OCI-LY1 (cell line): ENCODE measurements around the gene CHRND.

ENCODE experiments used
- H2AFZ ChIP-seq: fragments of 200-600 bp; sonication (generic), shearing (Covaris generic); 2 replicates; pipeline ENCODE4 v1.6.0; 2014; ENCODE audit warnings: antibody characterized with exemption, mild to moderate bottlenecking, low read length
- H3F3A ChIP-seq: fragments of 200-600 bp; sonication (generic), shearing (Covaris generic); 2 replicates; pipeline ENCODE4 v1.6.0; 2014; ENCODE audit warnings: mild to moderate bottlenecking, antibody characterized with exemption, low read length, moderate library complexity; ENCODE audit not compliant: insufficient read depth
- H3K27ac ChIP-seq: fragments of 200-600 bp; sonication (generic); 2 replicates; pipeline ENCODE4 v1.5.1; 2014; ENCODE audit warnings: low read length, mixed run types, mild to moderate bottlenecking, low read depth; ENCODE audit not compliant: poor library complexity, severe bottlenecking
- H3K27me3 ChIP-seq: fragments of 200-600 bp; sonication (generic); 2 replicates; pipeline ENCODE4 v1.6.0; 2014; ENCODE audit warnings: antibody characterized with exemption, mild to moderate bottlenecking, low read length, moderate library complexity; ENCODE audit not compliant: insufficient read depth
- H3K36me3 ChIP-seq: fragments of 200-600 bp; sonication (generic); 2 replicates; pipeline ENCODE4 v1.6.1; 2014; ENCODE audit warnings: mild to moderate bottlenecking, antibody characterized with exemption, low read length, moderate library complexity, mixed read lengths; ENCODE audit not compliant: insufficient read depth
- H3K4me1 ChIP-seq: fragments of 200-600 bp; sonication (generic); 2 replicates; pipeline ENCODE4 v1.5.1; 2014; ENCODE audit warnings: mild to moderate bottlenecking, low read length, moderate library complexity; ENCODE audit not compliant: insufficient read depth, severe bottlenecking
- H3K4me2 ChIP-seq: fragments of 200-600 bp; sonication (generic), shearing (Covaris generic); 2 replicates; pipeline ENCODE4 v1.6.1; 2014; ENCODE audit warnings: low read length
- H3K4me3 ChIP-seq: fragments of 200-600 bp; sonication (generic); 2 replicates; pipeline ENCODE4 v1.5.1; 2014; ENCODE audit warnings: low read length, low read depth, mild to moderate bottlenecking, mixed read lengths; ENCODE audit not compliant: poor library complexity, severe bottlenecking
- H3K79me2 ChIP-seq: fragments of 200-600 bp; shearing (Covaris generic); 2 replicates; pipeline ENCODE4 v1.6.1; 2016; ENCODE audit warnings: mixed run types, low read length, mixed read lengths; ENCODE audit not compliant: insufficient read depth
- H3K9ac ChIP-seq: fragments of 200-600 bp; sonication (generic), shearing (Covaris generic); 2 replicates; pipeline ENCODE4 v1.6.1; 2014; ENCODE audit warnings: mild to moderate bottlenecking, low read length, mixed read lengths
- H3K9me2 ChIP-seq: fragments of 200-600 bp; sonication (generic), shearing (Covaris generic); 2 replicates; pipeline ENCODE4 v1.6.1; 2014; ENCODE audit warnings: low read depth, mild to moderate bottlenecking, low read length, mixed read lengths
- H3K9me3 ChIP-seq: fragments of 200-600 bp; shearing (Covaris generic); 2 replicates; pipeline ENCODE4 v1.6.1; 2014; ENCODE audit warnings: low read length, mixed read lengths
- H4K20me1 ChIP-seq: fragments of 200-600 bp; sonication (generic), shearing (Covaris generic); 2 replicates; pipeline ENCODE4 v1.6.0; 2016; ENCODE audit warnings: mild to moderate bottlenecking, low read length; ENCODE audit not compliant: insufficient read depth
- EZH2 ChIP-seq: fragments of 200-600 bp; sonication (generic), shearing (Covaris generic); IDR thresholded peaks from 2 replicates; pipeline ENCODE4 v1.8.0; 2017; ENCODE audit warnings: borderline replicate concordance, mixed run types, mild to moderate bottlenecking, antibody characterized with exemption, low read length, moderate library complexity, mixed read lengths
- TF ChIP-seq, protein P1 (sequence below): fragments of 200-600 bp; sonication (generic), shearing (Covaris generic); IDR thresholded peaks from 2 replicates; pipeline ENCODE4 v1.5.1; 2017; ENCODE audit warnings: mild to moderate bottlenecking, antibody characterized with exemption, low read length, moderate library complexity, mixed read lengths

CHRND gene

DNA sequence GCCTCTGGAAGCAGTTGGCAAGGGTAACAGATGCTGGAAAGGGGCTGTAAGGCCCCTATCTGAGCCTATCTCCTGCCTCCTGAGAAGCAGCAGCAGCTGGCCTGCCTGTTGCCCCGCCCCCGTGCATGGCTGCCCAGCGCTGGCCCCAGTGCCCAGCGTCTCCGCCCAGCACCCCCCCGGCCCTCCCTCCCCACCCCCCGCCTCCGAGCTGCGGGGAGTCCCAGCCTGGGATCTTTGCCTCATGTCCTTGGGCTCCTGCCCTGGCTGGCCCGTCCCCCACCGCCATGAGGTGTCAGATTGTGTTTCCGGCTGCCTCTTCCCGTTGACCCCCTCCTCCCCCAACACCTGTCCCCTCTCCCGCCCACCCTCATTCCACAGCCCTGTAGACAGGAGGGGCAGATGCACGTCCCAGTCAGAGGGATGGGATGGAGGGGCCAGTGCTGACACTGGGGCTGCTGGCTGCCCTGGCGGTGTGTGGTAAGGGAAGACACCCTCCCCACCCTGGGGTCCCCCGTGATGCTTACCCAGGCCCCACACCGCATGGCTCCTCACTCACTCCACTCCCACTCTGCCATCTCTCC lies at the start of gene CHRND:
Gene CHRND (plus strand): TSS at position 370 of the 581 bp plus-strand sequence. CDS start 56 bp downstream, at position 426.
- H3K9me2 ChIP-seq, result no peaks in the 10 kb centered on the region
- H3K27me3 ChIP-seq, result peaks cover 8% of the 10 kb centered on the region; the same call in 1 of the 2 replicates
- no peaks in the 10 kb centered on the region for H3K9me3 ChIP-seq
- no peak within 1 kb of the TSS for H3K27ac ChIP-seq
- no peak within 1 kb of the TSS for H3K4me2 ChIP-seq
- H4K20me1 ChIP-seq, result no peaks in the 10 kb centered on the region
- H2AFZ ChIP-seq, result no peak within 1 kb of the TSS
- H3K9ac ChIP-seq, result no peak within 1 kb of the TSS
- no peaks in the 10 kb centered on the region for H3K79me2 ChIP-seq
- no peaks in the 10 kb centered on the region for H3F3A ChIP-seq
- no peak within 1 kb of the TSS for H3K4me3 ChIP-seq
- no peaks in the 10 kb centered on the region for H3K4me1 ChIP-seq
- H3K36me3 ChIP-seq, result no peaks in the 10 kb centered on the region
- TF ChIP-seq EZH2, result no peak

DNA sequence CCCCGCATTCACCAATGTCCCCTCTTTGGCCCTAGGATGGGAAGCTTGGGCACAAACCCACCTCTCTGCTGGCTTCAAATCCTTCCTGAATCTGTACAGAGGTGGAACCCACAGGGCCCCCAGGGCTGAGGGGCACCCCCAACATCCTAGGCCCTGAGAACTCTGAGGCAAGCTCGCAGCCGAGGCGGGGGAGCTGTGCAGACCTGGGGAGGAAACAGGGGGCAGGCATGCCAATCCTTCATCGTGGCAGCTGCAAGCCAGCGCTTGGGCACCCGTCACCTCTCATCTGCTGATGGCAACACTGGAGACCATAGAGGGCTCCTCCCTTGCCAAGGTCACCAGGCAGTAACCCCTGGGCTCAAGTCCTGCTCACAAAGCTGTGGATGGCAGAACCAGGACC lies 49.2 kb upstream of the CHRND start:
- no peaks in the 10 kb centered on the region for H4K20me1 ChIP-seq
- no peaks in the 10 kb centered on the region for H3K36me3 ChIP-seq
- no peak overlapping the region for H3K27ac ChIP-seq
- no peak overlapping the region for H3K4me2 ChIP-seq
- H3K9ac ChIP-seq, result no peak overlapping the region
- H3K9me2 ChIP-seq, result no peaks in the 10 kb centered on the region
- H3K9me3 ChIP-seq, result 0 out of 2 replicates have a peak, but pooled peaks cover 6% of the 10 kb centered on the region
- H3K27me3 ChIP-seq, result no peaks in the 10 kb centered on the region
- no peak overlapping the region for H2AFZ ChIP-seq
- H3K4me3 ChIP-seq, result no peak overlapping the region
- H3K4me1 ChIP-seq, result no peaks in the 10 kb centered on the region
- no peaks in the 10 kb centered on the region for H3K79me2 ChIP-seq
- TF ChIP-seq, protein P1, sequence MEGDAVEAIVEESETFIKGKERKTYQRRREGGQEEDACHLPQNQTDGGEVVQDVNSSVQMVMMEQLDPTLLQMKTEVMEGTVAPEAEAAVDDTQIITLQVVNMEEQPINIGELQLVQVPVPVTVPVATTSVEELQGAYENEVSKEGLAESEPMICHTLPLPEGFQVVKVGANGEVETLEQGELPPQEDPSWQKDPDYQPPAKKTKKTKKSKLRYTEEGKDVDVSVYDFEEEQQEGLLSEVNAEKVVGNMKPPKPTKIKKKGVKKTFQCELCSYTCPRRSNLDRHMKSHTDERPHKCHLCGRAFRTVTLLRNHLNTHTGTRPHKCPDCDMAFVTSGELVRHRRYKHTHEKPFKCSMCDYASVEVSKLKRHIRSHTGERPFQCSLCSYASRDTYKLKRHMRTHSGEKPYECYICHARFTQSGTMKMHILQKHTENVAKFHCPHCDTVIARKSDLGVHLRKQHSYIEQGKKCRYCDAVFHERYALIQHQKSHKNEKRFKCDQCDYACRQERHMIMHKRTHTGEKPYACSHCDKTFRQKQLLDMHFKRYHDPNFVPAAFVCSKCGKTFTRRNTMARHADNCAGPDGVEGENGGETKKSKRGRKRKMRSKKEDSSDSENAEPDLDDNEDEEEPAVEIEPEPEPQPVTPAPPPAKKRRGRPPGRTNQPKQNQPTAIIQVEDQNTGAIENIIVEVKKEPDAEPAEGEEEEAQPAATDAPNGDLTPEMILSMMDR, result no peak
- no peak for TF ChIP-seq EZH2
- H3F3A ChIP-seq, result no peaks in the 10 kb centered on the region

DNA sequence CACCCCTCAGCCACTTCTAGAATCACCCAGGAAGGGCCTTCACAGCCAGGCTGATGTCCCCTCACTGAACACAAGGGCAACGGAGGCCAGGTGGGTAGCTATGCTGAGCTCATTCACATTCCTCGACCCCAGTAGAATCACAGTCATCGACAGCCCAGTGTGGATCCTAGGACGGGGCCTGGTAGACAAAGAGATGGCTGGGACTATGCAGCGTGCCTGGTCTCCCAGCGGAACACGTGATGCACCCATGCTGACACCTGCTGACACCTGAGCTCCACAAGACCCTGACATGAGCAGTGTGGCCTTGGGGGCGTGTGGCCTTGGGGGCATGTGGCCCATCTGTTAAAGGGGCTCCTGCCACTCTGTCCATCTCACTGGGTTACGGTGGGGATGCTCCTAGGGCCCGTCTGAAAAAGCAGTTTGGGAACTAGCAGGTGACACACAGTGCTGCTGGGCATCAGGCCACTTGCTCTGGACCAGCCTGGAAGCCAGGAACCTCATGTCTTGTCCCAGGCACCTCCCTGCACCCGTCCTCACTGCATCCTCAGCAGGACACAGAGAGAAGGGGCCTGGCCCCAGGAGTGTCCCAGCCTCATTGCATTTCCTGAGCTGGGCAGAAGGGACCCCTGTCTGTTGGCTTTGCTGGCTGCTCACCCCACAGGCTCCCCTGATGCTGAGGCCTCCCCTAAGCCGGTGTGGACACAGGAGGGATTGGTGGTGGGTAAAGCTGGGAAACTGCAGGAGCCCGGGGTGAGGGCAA lies 48.0 kb upstream of the CHRND start:
- Histone ChIP-seq H3K27ac (no peak overlapping the region), H3K9me3 (no peaks in the 10 kb centered on the region), H2AFZ (no peak overlapping the region), H3K79me2 (no peaks in the 10 kb centered on the region), H3K4me2 (no peak overlapping the region), H3K9me2 (no peaks in the 10 kb centered on the region), H3K36me3 (no peaks in the 10 kb centered on the region), H3K9ac (no peak overlapping the region), H3K4me3 (no peak overlapping the region), H3K4me1 (no peaks in the 10 kb centered on the region), H4K20me1 (no peaks in the 10 kb centered on the region), H3F3A (no peaks in the 10 kb centered on the region), H3K27me3 (no peaks in the 10 kb centered on the region)
- TF ChIP-seq, protein P1, result no peak
- TF ChIP-seq EZH2, result no peak
